GM12892 (cell line): Measurements from ENCODE around the gene DRAM2. TPM values are rescaled to one million over a fixed set of nuclear protein-coding genes. Genes with fewer than 3 reads are reported as not detected.
A peak's percentile ranks its signal among the peaks of the same experiment; 100 is the strongest.

Experiments
- DNase-seq: peaks from one replicate; pipeline ENCODE4 v3.0.0; 2011; ENCODE audit not compliant: insufficient read length
- FAIRE-seq: peaks from 2 replicates; lab custom pipeline; 2011; peaks lifted over from hg19 to GRCh38; lab: Jason Lieb, UNC
- POLR2A ChIP-seq: IDR thresholded peaks from 2 replicates; pipeline ENCODE4 v1.6.1; 2011; ENCODE audit warnings: low read depth, low read length, control low read depth
- POLR2AphosphoS5 ChIP-seq: IDR thresholded peaks from 2 replicates; pipeline ENCODE4 v1.6.1; 2011; ENCODE audit warnings: low read depth, low read length, control low read depth
- TAF1 ChIP-seq: IDR thresholded peaks from 2 replicates; pipeline ENCODE4 v1.6.1; 2011; ENCODE audit warnings: low read depth, mild to moderate bottlenecking, control low read depth, low read length, borderline replicate concordance
- polyA plus RNA-seq: library from polyadenylated mRNA; unstranded; fragments of >200 nt; gene quantifications from one replicate; pipeline ENCODE4 v1.2.1, GENCODE V29; 2012; ENCODE audit warnings: missing spikeins, inconsistent platforms; ENCODE audit not compliant: missing spikeins

DRAM2 gene
- 144 TPM for polyA plus RNA-seq

DNA sequence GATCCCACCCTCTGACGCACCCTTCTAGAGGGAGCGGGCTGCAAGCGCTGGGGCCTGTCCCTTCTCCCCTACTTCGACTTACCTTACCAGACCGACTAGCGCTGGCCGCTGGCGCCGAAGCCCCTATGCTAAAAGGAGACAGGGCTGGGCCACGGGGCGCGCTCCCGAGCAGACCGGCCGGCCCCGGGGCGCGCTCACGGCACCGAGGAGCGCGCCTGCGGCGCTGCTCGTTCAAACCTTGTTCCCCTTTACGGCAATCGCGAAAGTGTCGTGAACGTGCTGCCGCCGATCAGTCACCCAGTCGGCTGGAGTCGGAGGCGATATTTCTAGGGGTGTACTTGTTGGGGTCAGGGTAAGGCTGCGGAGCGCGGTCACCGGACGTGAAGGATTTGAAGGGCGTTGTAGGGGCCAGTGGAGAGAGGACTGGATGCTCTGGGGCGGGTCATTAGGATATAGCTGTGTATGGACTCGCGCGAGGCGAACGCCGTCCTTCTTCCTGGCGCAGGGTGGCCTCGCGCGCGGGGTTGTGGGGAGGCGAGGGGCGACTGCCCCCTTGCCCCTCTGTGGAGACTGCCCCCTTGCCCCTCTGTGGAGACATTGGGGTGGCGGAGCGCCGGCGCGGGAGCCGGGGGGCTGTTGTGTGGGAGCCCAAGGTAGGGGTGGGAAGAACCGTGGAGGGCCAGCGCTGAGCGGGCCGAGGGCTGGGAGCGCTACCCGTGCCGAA is at the start of gene DRAM2, which contains the start of gene CEPT1:
Gene DRAM2, minus strand, starts transcription at position 138 of the 724 bp plus-strand sequence. CDS start 8,539 bp downstream, outside the sequence.
Gene CEPT1, plus strand, starts transcription at position 268 of the 724 bp plus-strand sequence. CDS start 7,492 bp downstream, outside the sequence.
- FAIRE-seq (peak; percentile 99), DNase-seq (peak; percentile 78)
- TF ChIP-seq POLR2A (peak; percentile 93), TAF1 (peak; percentile 73), POLR2AphosphoS5 (peak; percentile 85)

DNA sequence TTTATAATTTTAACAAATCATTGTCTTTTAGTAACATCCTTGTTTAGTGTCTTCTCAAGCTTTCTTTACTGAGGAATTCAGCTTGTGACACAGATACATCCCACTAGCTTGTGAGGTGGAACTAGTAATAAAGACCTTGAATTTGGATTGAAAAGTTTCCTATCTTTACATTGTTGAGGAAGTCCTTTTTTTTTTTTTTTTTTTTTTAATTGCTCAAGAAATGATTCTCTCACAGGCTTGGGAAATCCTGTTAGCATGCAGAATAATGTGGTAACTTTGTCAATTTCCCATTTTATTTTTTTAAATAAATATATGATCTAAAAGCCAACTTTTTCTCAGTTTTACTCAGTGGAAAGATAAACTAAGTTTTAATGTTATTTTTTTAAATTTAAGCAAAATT is 44.8 kb upstream of the DRAM2 start:
- TF ChIP-seq POLR2AphosphoS5 = no peak
- no peak for TF ChIP-seq TAF1
- no peak for TF ChIP-seq POLR2A
- DNase-seq (no peak), FAIRE-seq (no peak)

GRCh38 chr1:111183308-111184069 is 43.6 kb upstream of the DRAM2 start:
- no peak for DNase-seq
- FAIRE-seq = peak; percentile 36
- TF ChIP-seq TAF1 (no peak), POLR2AphosphoS5 (no peak), POLR2A (no peak)

DNA sequence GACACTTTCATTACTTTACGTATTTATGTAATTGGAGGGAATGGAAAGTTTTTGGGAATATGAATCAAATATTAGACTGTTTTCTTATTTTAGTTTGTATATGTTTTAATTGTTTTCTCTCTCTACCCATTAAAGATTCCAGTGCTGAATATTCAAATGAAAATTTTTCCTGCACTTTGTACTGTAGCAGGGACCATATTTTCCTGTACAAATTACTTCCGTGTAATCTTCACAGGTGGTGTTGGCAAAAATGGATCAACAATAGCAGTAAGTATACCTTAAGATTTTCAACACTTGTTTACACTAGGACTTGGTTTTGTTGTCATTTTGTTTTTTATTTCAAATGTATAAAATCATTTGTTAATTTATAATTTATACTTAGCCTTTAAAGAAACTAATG is 42.2 kb upstream of the DRAM2 start:
- FAIRE-seq = peak; percentile 21
- TF ChIP-seq POLR2A (no peak), TAF1 (no peak), POLR2AphosphoS5 (no peak)
- no peak for DNase-seq

DNA sequence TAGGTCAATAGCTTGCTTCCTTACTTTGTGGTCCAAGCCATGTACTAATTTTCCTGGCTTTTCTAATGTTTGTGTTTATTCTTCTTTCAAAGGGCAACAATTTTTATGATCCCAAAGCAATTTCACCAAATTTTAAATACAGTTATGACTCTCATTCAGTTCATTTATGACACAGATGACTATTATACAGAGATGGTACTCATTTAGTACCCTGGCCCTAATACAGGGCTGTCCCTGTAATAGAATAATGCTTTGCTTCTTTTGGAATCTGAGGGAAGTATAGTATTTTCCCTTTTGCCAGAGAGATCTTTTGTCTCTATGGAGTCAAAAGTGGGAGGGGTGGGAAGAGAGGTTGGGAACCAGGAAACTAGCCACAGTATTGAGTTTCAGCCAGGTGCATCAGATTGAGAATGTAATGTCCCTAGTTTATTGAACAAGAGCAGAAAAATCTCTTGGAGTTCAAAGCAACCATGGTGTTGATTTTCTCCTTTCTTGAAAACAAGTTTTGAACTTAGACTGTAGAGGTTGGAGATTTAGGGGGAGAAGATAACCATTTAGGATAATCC is 40.2 kb upstream of the DRAM2 start:
- no peak for FAIRE-seq
- TF ChIP-seq TAF1 (no peak), POLR2A (no peak), POLR2AphosphoS5 (no peak)
- no peak for DNase-seq

- FAIRE-seq = no peak
- TF ChIP-seq POLR2A (no peak), TAF1 (no peak), POLR2AphosphoS5 (no peak)
- no peak for DNase-seq
Observed at GRCh38 chr1:111176678-111177077, 36.8 kb upstream of the DRAM2 start.

- no peak for FAIRE-seq
- no peak for DNase-seq
Observed at GRCh38 chr1:111175349-111175748, 35.5 kb upstream of the DRAM2 start.

DNA sequence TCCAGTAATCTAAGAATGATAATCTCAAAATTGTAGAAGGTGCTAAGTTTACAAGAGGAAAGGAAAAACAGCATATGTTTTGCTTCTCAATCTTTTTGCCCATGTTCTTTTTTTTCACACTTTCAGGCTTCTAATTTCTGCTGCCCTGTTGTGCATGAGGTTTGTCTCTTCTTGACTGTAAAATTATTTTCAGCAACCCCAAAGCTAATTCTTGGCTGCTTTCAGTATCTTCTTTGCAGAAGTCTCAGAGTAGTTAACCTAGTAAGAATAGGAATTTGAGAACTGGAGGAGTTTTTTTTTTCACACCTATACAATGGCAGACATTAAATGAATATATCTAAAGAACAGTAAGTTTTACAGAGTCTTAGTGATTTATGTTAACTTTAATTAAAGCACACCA is 34.2 kb upstream of the DRAM2 start:
- DNase-seq = no peak
- peak; percentile 5 for FAIRE-seq
- TF ChIP-seq POLR2A (no peak), TAF1 (no peak), POLR2AphosphoS5 (no peak)

More at GRCh38 chr1:111175349-111175748, 35.5 kb upstream of the DRAM2 start:
- TF ChIP-seq POLR2AphosphoS5 (no peak), TAF1 (no peak), POLR2A (no peak)

GRCh38 chr1:111172463-111172862 is 32.6 kb upstream of the DRAM2 start:
- no peak for DNase-seq
- FAIRE-seq = no peak
- no peak for TF ChIP-seq TAF1
- TF ChIP-seq POLR2A = no peak
- TF ChIP-seq POLR2AphosphoS5 = no peak

DNA sequence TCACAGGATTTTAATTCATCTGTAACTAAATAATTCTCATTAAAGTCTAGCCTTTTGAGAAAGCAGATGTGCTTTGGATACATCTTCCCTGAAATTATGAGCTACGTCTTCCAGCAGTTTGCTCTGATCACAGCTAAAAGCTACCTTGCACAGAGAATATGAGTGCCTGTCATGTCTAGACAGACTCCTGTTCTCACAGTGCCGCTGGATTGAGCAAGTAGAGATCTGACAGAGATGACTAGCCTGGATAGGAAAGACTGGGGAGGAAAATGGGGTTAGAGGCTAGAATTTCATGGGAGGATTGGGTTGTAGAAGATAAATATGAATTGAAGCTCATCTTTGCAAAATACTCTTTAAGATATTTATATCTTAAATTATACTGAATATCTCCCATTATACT is 24.3 kb upstream of the DRAM2 start:
- DNase-seq (no peak), FAIRE-seq (peak; percentile 46)
- TF ChIP-seq POLR2AphosphoS5 (no peak), TAF1 (no peak), POLR2A (no peak)

DNA sequence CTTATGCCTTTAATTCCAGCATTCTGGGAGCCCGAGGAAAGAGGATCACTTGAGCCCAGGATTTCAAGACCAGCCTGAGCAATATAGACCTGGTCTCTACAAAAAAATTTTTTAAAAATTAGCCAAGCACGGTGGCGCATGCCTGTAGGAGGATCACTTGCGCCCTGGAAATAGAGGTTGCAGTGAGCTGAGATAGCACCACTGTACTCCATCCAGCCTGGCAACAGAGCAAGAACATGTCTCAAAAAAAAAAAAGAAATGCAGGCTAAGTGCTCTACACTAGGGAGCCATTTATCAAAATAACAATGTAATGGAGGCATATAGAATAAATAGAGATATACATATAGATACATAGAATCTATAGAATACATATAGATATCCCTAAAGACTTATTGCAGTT is 23.5 kb upstream of the DRAM2 start:
- DNase-seq (no peak), FAIRE-seq (no peak)
- no peak for TF ChIP-seq POLR2AphosphoS5
- no peak for TF ChIP-seq POLR2A
- no peak for TF ChIP-seq TAF1

- TF ChIP-seq POLR2AphosphoS5 (no peak), TAF1 (no peak), POLR2A (no peak)
- no peak for DNase-seq
- FAIRE-seq = no peak
Observed at GRCh38 chr1:111162488-111162880, 22.6 kb upstream of the DRAM2 start.
